Retinal pigment epithelial cell (primary cell): ENCODE data around the gene MAP3K1.

ENCODE experiments used
- DNase-seq: peaks from one replicate; pipeline ENCODE4 v3.0.0-alpha.2; 2010; ENCODE audit warnings: low read depth
- H3K4me3 ChIP-seq: 2 replicates; pipeline ENCODE4 v1.5.1; 2011; ENCODE audit warnings: mild to moderate bottlenecking, low read length, control low read depth, moderate library complexity
- TF ChIP-seq, protein P1 (sequence below): conservative IDR thresholded peaks from 2 replicates; pipeline ENCODE4 v1.5.1; 2011; ENCODE audit warnings: low read depth, low read length, control low read depth, inconsistent platforms

MAP3K1 gene

DNA sequence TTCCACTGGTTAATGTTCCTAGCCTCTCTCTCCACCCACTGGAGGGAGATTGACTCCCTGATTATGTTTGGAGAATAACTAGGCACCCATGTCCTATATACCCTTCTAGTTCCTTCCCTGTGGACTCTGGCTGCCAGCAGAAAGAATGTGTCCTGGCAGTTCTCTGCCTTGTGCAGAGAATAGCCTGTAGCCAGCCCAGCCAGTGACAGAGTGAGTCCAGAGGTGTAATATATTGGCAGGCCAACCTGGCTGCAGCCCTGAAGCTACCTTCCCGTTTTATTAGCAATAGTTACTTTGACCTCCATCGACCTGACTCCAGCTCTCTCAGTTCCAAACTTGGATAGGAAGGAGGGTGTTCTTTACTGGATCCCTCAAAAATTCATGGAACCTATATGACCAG lies 102.2 kb downstream of the MAP3K1 start:
- no peak overlapping the region for H3K4me3 ChIP-seq
- TF ChIP-seq, protein P1, sequence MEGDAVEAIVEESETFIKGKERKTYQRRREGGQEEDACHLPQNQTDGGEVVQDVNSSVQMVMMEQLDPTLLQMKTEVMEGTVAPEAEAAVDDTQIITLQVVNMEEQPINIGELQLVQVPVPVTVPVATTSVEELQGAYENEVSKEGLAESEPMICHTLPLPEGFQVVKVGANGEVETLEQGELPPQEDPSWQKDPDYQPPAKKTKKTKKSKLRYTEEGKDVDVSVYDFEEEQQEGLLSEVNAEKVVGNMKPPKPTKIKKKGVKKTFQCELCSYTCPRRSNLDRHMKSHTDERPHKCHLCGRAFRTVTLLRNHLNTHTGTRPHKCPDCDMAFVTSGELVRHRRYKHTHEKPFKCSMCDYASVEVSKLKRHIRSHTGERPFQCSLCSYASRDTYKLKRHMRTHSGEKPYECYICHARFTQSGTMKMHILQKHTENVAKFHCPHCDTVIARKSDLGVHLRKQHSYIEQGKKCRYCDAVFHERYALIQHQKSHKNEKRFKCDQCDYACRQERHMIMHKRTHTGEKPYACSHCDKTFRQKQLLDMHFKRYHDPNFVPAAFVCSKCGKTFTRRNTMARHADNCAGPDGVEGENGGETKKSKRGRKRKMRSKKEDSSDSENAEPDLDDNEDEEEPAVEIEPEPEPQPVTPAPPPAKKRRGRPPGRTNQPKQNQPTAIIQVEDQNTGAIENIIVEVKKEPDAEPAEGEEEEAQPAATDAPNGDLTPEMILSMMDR, result no peak
- no peak for DNase-seq

DNA sequence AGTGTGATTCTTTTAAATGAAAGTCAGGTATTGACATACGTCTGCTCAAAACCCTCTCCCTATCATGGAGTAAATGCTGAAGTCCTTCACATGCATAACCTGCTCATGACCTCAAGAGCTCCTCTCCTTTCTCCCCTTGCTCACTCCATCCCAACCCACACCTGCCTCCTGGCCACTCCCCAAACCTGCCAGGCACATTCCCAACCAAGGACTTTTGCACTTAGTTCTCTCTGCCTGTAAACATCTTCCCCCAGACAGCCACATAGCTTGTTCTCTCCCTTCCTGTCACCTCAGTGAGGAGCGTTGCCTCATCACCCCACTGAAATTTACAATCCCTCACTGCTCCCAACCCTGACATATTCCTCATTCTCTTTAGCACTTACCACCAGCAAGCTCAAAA lies 102.7 kb downstream of the MAP3K1 start:
- TF ChIP-seq, protein P1, result no peak
- DNase-seq, result no peak
- no peak overlapping the region for H3K4me3 ChIP-seq

GRCh38 chr5:56919942-56920662 lies 104.8 kb downstream of the MAP3K1 start:
- H3K4me3 ChIP-seq, result no peak overlapping the region
- DNase-seq, result no peak
- TF ChIP-seq, protein P1, result no peak

GRCh38 chr5:56922922-56923321 lies 107.6 kb downstream of the MAP3K1 start:
- no peak for DNase-seq
- H3K4me3 ChIP-seq, result no peak overlapping the region
- TF ChIP-seq, protein P1, result no peak

GRCh38 chr5:56934325-56934724 lies 119.0 kb downstream of the MAP3K1 start:
- TF ChIP-seq, protein P1, result no peak
- DNase-seq, result no peak

DNA sequence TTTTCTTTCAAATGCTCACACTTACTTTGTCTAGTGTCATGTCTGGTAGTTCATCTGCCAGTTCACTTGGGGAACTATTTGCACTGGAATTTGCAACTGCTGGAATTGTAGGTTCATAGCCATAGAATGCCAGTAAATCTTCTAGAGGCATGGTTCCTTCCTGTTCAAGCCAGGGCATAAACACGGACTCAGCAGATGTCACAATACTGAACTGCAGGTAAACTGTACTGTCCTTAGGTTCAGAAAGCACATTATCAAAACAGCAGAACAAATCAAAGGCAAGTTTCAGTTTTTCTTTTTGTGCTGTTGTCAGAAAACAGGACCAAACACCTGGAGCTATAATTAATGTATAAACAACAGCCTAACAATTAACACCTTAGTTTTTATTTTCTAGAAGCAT lies 123.5 kb downstream of the MAP3K1 start:
- DNase-seq, result no peak
- TF ChIP-seq, protein P1, result no peak
- H3K4me3 ChIP-seq, result no peak overlapping the region

More at GRCh38 chr5:56934325-56934724, 119.0 kb downstream of the MAP3K1 start:
- no peak overlapping the region for H3K4me3 ChIP-seq

DNA sequence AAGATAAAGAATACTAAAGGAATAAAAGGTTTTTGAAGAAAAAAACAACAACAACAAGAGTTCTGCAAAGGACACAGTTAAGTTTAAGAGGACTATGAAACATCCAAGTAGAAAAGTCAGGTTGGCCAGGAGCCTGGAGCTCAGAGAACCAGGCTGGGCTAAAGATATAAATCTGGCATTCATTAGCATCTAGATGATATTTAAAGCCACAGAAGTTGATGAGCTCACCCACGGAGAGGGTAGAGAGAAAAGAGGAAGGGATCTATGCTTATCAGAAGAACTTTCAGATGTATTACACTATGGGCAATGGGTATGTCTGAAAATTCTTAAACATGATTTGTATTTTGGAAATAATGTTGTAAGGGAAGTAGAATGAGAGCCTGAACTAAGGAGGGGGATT lies 126.6 kb downstream of the MAP3K1 start:
- TF ChIP-seq, protein P1, result no peak
- DNase-seq, result no peak
- no peak overlapping the region for H3K4me3 ChIP-seq
